Loucy (cell line): Measurements from ENCODE around the gene MAN1C1.

Source experiments
- CTCF ChIP-seq: fragments of 200-600 bp; sonication (generic); conservative IDR thresholded peaks from 2 replicates; pipeline ENCODE4 v1.5.1; 2014; ENCODE audit warnings: mild to moderate bottlenecking, antibody characterized with exemption, low read length
- EZH2phosphoT487 ChIP-seq: fragments of 200-600 bp; IDR thresholded peaks from 2 replicates; pipeline ENCODE4 v1.6.1; 2018; ENCODE audit warnings: antibody characterized with exemption, mild to moderate bottlenecking, moderate library complexity, borderline replicate concordance

- TF ChIP-seq CTCF = no peak
- TF ChIP-seq EZH2phosphoT487 = no peak
Observed at GRCh38 chr1:25799935-25800702, 183.5 kb downstream of the MAN1C1 start, which contains the start of gene SELENON.
